K562 (cell line): ENCODE measurements around the gene TP53I13. TPM values are rescaled to one million over a fixed set of nuclear protein-coding genes. Genes with fewer than 3 reads are reported as not detected.

Source experiments
- ATF7 ChIP-seq: fragments of 450-650 bp; IDR thresholded peaks from 2 replicates; pipeline ENCODE4 v1.7.1; 2014; ENCODE audit warnings: mild to moderate bottlenecking, moderate library complexity
- BCL6 ChIP-seq: fragments of 250-450 bp; sonication (Bioruptor Pico); IDR thresholded peaks from 2 replicates; pipeline ENCODE4 v1.4.0; 2020
- CHD2 ChIP-seq: IDR thresholded peaks from 2 replicates; pipeline ENCODE4 v1.6.1; 2011; ENCODE audit warnings: low read depth, low read length
- CTCFL ChIP-seq: IDR thresholded peaks from 2 replicates; pipeline ENCODE4 v1.6.1; 2011; ENCODE audit warnings: borderline replicate concordance, low read depth, mild to moderate bottlenecking, moderate library complexity, low read length; ENCODE audit not compliant: insufficient read depth, poor library complexity, severe bottlenecking
- HLTF ChIP-seq: fragments of 450-650 bp; IDR thresholded peaks from 2 replicates; pipeline ENCODE4 v1.6.1; 2016
- KDM4B ChIP-seq, 2 experiments: fragments of 450-650 bp in 1 of 2; sonication (generic) in 1 of 2; IDR thresholded peaks; 2 replicates each; pipeline ENCODE4 v1.6.1; 2016 to 2017; ENCODE audit warnings: borderline replicate concordance in 2 of 2, antibody characterized with exemption in 1 of 2, low read depth in 1 of 2, mild to moderate bottlenecking in 1 of 2
- MCM7 ChIP-seq, 2 experiments: fragments of 450-650 bp; IDR thresholded peaks; 2 replicates each; pipeline ENCODE4 v1.6.1; 2016 to 2018
- NCOA1 ChIP-seq: fragments of 450-650 bp; IDR thresholded peaks from 2 replicates; pipeline ENCODE4 v1.6.1; 2016; ENCODE audit warnings: low read depth
- NFYB ChIP-seq: IDR thresholded peaks from 2 replicates; pipeline ENCODE4 v1.6.1; 2011; ENCODE audit warnings: mild to moderate bottlenecking, moderate library complexity; ENCODE audit not compliant: insufficient read length; ENCODE audit errors: extremely low read depth
- POU5F1 ChIP-seq: fragments of 150-350 bp; IDR thresholded peaks from 2 replicates; pipeline ENCODE4 v1.6.1; 2014; ENCODE audit warnings: borderline replicate concordance, low read length, low read depth, mild to moderate bottlenecking; ENCODE audit not compliant: partially characterized antibody
- PREB ChIP-seq: sonication (generic); formaldehyde crosslinking; IDR thresholded peaks from 2 replicates; pipeline ENCODE4 v1.8.1; 2023; ENCODE audit warnings: mild to moderate bottlenecking, missing genetic modification reagents
- PTBP1 ChIP-seq: fragments of 200-400 bp; formaldehyde crosslinking; IDR thresholded peaks from 2 replicates; pipeline ENCODE4 v1.6.1; 2017; ENCODE audit warnings: low read depth, low read length
- RBM14 ChIP-seq: fragments of 200-400 bp; formaldehyde crosslinking; IDR thresholded peaks from 2 replicates; pipeline ENCODE4 v1.6.1; 2018; ENCODE audit warnings: low read depth, mild to moderate bottlenecking, low read length, moderate library complexity, borderline replicate concordance; ENCODE audit not compliant: insufficient read depth
- SIN3A ChIP-seq, 2 experiments: fragments of 150-350 bp in 1 of 2; IDR thresholded peaks; 2 replicates each; pipeline ENCODE4 v1.6.1; 2011 to 2016; ENCODE audit warnings: borderline replicate concordance in 2 of 2, low read depth in 2 of 2, low read length in 2 of 2, mild to moderate bottlenecking in 2 of 2, moderate library complexity in 2 of 2; ENCODE audit not compliant: control insufficient read depth in 1 of 2
- XRCC4 ChIP-seq: IDR thresholded peaks from one replicate; pipeline ENCODE4 v1.6.1; 2011; ENCODE audit not compliant: insufficient read depth, insufficient read length; ENCODE audit errors: extremely low read depth
- ZBTB11 ChIP-seq, 3 experiments: fragments of 200-800 bp in 1 of 3; fragments of 250-450 bp in 1 of 3; fragments of 450-650 bp in 1 of 3; sonication (Bioruptor Pico) in 1 of 3; sonication (Bioruptor generic) in 1 of 3; formaldehyde crosslinking in 1 of 3; IDR thresholded peaks; 2 replicates each; pipeline versions ENCODE4 v1.6.1 to v1.8.0; 2016 to 2022; ENCODE audit warnings: mild to moderate bottlenecking in 2 of 3, missing genetic modification characterization in 2 of 3, missing compliant biosample characterization in 1 of 3, moderate library complexity in 1 of 3
- ZFP36 ChIP-seq: fragments of 150-350 bp; IDR thresholded peaks from 2 replicates; pipeline ENCODE4 v1.6.1; 2018; ENCODE audit warnings: low read length, low read depth; ENCODE audit not compliant: partially characterized antibody
- ZNF133 ChIP-seq: fragments of 250-450 bp; sonication (Bioruptor Pico); IDR thresholded peaks from 2 replicates; pipeline ENCODE4 v1.4.0; 2020; ENCODE audit warnings: mild to moderate bottlenecking
- ZNF134 ChIP-seq: fragments of 250-450 bp; sonication (Bioruptor Pico); conservative IDR thresholded peaks from 2 replicates; pipeline ENCODE4 v1.4.0; 2020
- ZNF354B ChIP-seq: fragments of 250-450 bp; sonication (Bioruptor Pico); IDR thresholded peaks from 2 replicates; pipeline ENCODE4 v1.4.0; 2020
- ZNF384 ChIP-seq: IDR thresholded peaks from 2 replicates; pipeline ENCODE4 v1.6.1; 2012; ENCODE audit warnings: low read depth, low read length, improper control_type of control experiment
- ZNF75A ChIP-seq: fragments of 450-650 bp; formaldehyde crosslinking; IDR thresholded peaks from 2 replicates; pipeline ENCODE4 v1.4.0; 2020; ENCODE audit warnings: mild to moderate bottlenecking
- ZNF778 ChIP-seq: fragments of 450-650 bp; formaldehyde crosslinking; IDR thresholded peaks from 2 replicates; pipeline ENCODE4 v1.4.0; 2020; ENCODE audit warnings: mild to moderate bottlenecking, moderate library complexity
- polyA plus RNA-seq, 8 experiments: library from polyadenylated mRNA; depleted of rRNA in 4 of 8; stranded (reverse) in 5 of 8; unstranded in 3 of 8; fragments of >200 nt; fragmentation: Nextera tagmentation in 2 of 8; fragmentation: Illumina TruSeq in 1 of 8; extraction: Ambion mirVana in 2 of 8; extraction: Trizol in 1 of 8; gene quantifications; 2 replicates each; pipeline versions ENCODE4 v1.2.1 to v1.2.3, GENCODE V29; 2011 to 2014; ENCODE audit warnings: inconsistent platforms in 1 of 8, missing spikeins in 1 of 8
- total RNA-seq, 7 experiments: library from RNA; depleted of rRNA in 6 of 7; stranded (reverse); fragments of >200 nt in 6 of 7; fragmentation: Illumina TruSeq in 2 of 7; extraction: Trizol in 2 of 7; gene quantifications; 2 replicates each; pipeline versions ENCODE4 v1.2.1 to v1.2.3, GENCODE V29; 2011 to 2021; ENCODE audit warnings: low replicate concordance in 1 of 7

The TP53I13 gene
- total and polyA plus RNA-seq, 9 of the 15 experiments (the other 6 are each of a cell fraction or from before 2014, with no cell fraction given): 0.08 to 28.3 (median 9.1) TPM

GRCh38 chr17:29591146-29591736 is 22.7 kb downstream of the TP53I13 start (continued):
- no peak for TF ChIP-seq ZBTB11 (CRISPR knock-in tag; IDR thresholded peaks at IDR 0.05)
- no peak for TF ChIP-seq ZNF133 (CRISPR knock-in tag)
- TF ChIP-seq ZNF384: no peak
- TF ChIP-seq CTCFL: no peak
- no peak for TF ChIP-seq PTBP1
- TF ChIP-seq ZNF778 (CRISPR knock-in tag): no peak
- no peak; the same call in 1 of the 2 replicates for TF ChIP-seq ATF7
- TF ChIP-seq NFYB: no peak
- no peak for TF ChIP-seq RBM14
- TF ChIP-seq XRCC4: no peak
- TF ChIP-seq CHD2: no peak
- TF ChIP-seq ZNF354B: no peak
- TF ChIP-seq MCM7 (IDR thresholded peaks at IDR 0.05): no peak
- no peak for TF ChIP-seq HLTF
- no peak for TF ChIP-seq ZNF134 (CRISPR knock-in tag)
- TF ChIP-seq SIN3A (IDR thresholded peaks at IDR 0.05; ENCODE audit: borderline replicate concordance in 2 of 2, control insufficient read depth in 1 of 2, low read depth in 2 of 2, low read length in 2 of 2): peak in 1 of 2 experiments; percentile 8; a peak in 1 of 4 replicates
- TF ChIP-seq NCOA1: no peak
- peak in 1 of 2 experiments; percentile 20; a peak in 1 of 4 replicates for TF ChIP-seq KDM4B (IDR thresholded peaks at IDR 0.05; ENCODE audit: borderline replicate concordance in 2 of 2, low read depth in 1 of 2)
- no peak for TF ChIP-seq POU5F1
- no peak for TF ChIP-seq BCL6 (CRISPR knock-in tag)
- no peak for TF ChIP-seq PREB (CRISPR knock-in tag)
- no peak for TF ChIP-seq ZNF75A
- TF ChIP-seq ZFP36: no peak
